GM19468 (cell line): ENCODE data around the gene SMIM35.

Source experiments
- ATAC-seq: cut with Tn5 transposase; IDR thresholded peaks from one replicate; pipeline ENCODE4 v1.9.1; 2021; ENCODE audit warnings: mild to moderate bottlenecking, moderate library complexity, moderate number of reproducible peaks; ENCODE audit not compliant: unreplicated experiment; ENCODE audit errors: extremely low read depth

The SMIM35 gene

GRCh38 chr11:118060081-118060661, 26.6 kb downstream of the SMIM35 start:
- ATAC-seq, result no peak

DNA sequence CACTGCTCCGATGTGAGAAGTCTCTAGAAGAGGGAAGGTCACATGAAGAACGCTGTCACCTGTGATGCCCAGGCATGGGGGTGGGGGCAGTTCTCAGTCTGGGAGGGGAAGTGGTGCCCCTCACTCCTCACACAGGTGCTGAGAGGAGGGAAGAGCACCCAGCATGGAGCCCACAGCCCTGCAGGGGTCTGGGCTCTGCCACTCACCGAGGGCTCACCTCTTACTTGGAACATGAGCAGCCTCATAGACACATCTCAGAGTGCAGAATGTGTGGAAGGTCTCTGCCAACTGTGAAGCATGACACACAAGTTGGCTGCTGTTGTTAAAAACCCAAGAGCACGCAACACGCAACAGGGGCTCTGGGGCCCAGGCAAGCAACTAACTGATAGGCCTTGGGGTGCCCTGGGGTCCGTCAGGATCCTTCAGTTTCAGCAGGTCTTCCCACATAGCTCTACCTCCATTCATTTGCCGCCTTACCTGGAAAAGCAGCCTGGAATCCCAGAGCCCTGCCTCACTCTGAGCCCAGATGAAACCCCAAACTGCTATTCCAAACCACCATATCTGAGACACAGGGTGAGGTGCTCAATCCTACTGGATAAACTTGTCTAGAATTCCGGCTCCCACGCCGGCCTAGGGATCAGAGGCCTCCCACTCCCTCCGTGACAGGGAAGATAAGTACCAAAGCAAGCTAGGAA, 27.4 kb downstream of the SMIM35 start:
- no peak for ATAC-seq

- no peak for ATAC-seq
Measured at GRCh38 chr11:118058311-118059245, 28.2 kb downstream of the SMIM35 start.

- ATAC-seq, result no peak
Measured at GRCh38 chr11:118057251-118058145, 29.3 kb downstream of the SMIM35 start.

GRCh38 chr11:118056806-118057205, 30.0 kb downstream of the SMIM35 start:
- ATAC-seq, result no peak

GRCh38 chr11:118055966-118056365, 30.8 kb downstream of the SMIM35 start:
- ATAC-seq, result no peak

- no peak for ATAC-seq
Measured at GRCh38 chr11:118054712-118055640, 31.8 kb downstream of the SMIM35 start.

GRCh38 chr11:118052581-118053206, 34.1 kb downstream of the SMIM35 start:
- no peak for ATAC-seq

DNA sequence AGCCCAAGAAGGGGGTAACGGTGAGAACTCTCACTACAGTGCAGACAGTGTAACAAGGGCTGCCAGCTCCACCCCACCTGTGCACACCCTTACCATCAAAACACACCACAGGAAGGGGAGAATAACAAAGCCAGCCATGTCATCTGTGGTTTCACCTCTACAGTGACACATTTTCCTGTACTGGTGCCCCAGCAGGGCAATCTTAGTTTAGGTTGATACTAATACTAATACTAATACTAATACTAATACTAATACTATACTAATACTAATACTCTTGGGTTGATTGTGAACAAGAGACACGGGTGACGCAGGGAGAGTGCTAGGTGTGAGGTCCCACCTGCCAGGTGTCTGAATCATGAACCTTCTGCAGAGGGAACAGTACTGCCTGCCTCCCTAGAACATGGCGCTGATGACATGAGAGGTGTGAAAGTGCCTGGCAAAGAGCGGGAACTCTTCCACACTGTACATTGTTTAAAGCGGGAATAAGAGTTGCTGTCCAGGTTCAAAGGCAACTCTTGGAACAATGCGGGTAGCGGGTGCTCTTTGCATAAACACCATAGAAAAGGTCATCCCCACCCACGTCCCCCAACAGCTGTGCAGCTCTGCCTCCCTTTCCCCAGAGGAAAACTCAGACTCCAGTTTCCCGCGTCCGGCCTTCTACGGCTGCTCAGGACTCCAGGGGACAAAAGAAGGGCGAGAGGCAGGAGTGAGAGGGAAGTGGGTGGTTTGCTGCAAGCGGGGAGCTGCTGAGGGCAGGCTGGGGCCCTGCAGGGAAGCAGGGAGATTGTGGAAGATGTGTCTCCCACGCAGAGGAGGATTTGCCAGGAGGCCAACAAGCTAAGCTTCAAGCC, 34.9 kb downstream of the SMIM35 start:
- no peak for ATAC-seq

DNA sequence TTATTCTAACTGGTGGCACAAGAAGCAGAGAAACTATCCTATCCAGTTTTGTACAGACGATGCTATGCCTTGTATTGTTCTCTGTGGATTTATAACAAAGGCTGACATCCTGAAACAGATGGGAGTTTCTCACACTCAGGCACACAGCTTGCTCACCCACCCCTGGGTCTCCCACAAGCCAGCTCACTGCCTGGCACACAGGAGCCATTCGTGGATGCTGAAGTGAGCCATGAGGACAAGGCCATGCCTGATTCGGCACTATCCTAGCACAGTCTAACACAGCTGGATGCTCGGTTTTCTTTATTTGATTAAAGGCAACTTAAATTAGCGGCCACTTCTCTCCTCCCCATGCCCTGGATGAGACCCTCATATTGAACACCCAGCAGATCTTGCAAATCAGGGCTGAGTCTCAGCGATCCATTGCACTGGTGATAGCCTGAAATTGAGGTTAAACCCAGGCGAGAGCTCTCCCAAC, 35.6 kb downstream of the SMIM35 start:
- ATAC-seq, result no peak

GRCh38 chr11:118050208-118050891, 36.4 kb downstream of the SMIM35 start:
- ATAC-seq, result no peak

DNA sequence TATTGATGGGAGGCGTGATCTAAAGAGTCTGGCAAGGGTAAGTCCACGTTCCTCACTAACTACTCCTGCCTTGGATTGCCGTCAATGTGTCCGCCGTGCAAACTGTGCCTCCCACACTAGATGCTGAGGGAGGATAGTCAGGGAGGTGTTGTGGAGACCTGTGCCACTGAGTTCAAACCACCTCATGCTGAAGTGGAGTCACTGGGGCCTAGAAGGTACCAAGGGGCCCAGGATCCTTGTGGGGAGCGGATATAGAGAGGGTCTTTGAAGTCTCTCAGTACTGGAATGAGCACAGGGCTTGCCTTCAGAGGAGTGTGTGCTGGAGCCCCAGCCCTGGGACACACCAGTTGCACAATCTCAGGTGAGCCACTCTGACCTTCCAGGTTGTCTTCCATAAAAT, 37.0 kb downstream of the SMIM35 start:
- ATAC-seq, result no peak

- no peak for ATAC-seq
Measured at GRCh38 chr11:118048472-118049370, 38.0 kb downstream of the SMIM35 start.

GRCh38 chr11:118047749-118048148, 39.0 kb downstream of the SMIM35 start:
- no peak for ATAC-seq

DNA sequence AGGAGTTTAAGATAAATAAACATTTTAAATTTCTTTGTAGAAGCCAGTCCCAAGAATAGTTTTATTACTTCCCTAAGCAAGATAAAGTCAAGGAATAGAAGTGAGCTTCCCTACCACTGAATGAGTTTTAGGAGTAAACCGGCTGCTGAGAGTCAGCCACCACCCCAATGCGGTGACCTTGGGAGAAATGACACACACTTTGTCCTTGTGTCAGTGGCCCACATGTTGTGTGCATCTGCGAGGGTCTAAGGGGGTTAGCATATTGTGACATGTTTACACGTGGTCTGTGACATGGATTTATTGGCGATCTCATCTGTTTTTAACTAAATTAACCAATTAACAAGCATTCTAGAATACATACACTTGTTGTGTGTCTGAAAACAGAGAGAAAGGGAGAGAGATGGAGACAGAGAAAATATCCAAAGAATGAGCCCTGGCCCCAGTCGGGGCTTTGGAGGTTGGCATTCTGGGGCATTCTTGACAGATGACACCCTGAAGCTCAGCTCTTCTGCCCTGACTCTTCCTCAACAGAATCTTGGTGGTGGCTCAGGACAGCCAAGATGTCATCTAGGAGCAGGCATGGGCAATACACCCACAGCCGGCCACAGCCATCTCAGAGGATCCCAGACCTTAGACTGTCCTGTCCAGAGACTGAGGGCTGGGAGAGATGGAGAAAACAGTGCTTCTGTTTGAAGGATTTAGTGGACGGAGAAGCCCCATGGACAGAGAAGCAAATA, 39.6 kb downstream of the SMIM35 start:
- no peak for ATAC-seq
